Fibroblast of upper back skin (primary cell): ENCODE measurements around the gene ANO9.
A peak's percentile ranks its signal among the peaks of the same experiment; 100 is the strongest.
"Not testable (repeated sequence)": the region's sequence is repeated elsewhere in the genome, so short reads cannot be mapped to it uniquely, and the experiment has no call there.

ENCODE experiments used
- DNase-seq: peaks from one replicate; pipeline ENCODE4 v3.0.0-alpha.2; 2013

ANO9 gene

DNA sequence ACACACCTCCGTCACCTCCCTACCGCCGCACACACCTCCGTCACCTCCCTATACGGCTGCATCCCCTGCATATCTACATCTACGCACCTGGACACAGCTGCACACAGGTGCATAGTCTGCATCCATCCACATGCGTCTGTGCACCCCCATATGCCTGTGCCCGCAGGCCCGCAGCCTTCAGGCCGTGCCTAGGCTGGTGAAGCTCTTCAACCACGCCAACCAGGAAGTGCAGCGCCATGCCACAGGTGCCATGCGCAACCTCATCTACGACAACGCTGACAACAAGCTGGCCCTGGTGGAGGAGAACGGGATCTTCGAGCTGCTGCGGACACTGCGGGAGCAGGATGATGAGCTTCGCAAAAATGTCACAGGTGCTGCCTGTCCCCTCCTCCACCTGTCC, 43.0 kb downstream of the ANO9 start:
- no peak for DNase-seq

DNA sequence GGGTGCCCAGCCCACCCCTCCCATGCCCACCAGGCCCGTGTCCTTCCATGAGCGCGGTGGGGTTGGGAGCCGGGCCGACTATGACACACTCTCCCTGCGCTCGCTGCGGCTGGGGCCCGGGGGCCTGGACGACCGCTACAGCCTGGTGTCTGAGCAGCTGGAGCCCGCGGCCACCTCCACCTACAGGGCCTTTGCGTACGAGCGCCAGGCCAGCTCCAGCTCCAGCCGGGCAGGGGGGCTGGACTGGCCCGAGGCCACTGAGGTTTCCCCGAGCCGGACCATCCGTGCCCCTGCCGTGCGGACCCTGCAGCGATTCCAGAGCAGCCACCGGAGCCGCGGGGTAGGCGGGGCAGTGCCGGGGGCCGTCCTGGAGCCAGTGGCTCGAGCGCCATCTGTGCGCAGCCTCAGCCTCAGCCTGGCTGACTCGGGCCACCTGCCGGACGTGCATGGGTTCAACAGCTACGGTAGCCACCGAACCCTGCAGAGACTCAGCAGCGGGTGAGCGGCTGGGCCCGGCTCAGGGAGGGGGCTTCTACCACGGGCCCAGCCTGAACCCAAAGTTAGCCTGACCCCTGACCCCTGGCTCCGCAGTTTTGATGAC, 44.8 kb downstream of the ANO9 start:
- peak; percentile 56 for DNase-seq

DNA sequence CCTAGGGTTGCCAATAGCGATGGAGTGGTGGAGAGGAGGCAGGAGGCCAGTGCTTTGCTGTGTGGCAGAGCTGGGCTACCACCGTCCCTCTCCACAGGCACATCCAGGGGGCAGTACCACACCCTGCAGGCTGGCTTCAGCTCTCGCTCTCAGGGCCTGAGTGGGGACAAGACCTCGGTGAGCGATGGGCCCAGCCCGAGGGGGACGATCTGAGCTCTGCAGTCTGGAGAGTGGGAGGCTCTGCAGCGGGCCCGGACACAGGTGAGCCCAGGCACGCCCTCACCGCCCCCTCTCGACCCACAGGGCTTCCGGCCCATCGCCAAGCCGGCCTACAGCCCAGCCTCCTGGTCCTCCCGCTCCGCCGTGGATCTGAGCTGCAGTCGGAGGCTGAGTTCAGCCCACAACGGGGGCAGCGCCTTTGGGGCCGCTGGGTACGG, 45.3 kb downstream of the ANO9 start:
- peak; percentile 21 for DNase-seq

DNA sequence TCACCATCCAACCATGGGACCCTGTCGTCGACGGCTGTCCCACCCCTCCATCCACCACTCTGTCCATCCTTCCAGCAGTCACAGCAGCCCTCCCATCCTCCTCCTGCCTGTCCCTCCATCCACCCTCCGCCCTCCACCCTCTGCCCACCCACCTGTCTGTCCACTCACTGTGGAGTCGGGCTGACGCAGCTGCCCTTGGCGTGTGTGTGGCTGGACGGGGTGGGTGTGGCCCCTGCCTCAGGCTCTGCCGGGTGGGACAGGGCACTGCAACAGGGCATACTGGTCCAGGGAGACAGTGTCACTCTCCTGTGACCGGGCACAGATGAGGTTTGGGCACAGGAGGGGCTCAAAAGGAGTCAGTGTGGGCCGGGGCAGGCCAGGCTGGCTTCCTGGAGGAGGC, 45.9 kb downstream of the ANO9 start:
- DNase-seq = no peak

DNA sequence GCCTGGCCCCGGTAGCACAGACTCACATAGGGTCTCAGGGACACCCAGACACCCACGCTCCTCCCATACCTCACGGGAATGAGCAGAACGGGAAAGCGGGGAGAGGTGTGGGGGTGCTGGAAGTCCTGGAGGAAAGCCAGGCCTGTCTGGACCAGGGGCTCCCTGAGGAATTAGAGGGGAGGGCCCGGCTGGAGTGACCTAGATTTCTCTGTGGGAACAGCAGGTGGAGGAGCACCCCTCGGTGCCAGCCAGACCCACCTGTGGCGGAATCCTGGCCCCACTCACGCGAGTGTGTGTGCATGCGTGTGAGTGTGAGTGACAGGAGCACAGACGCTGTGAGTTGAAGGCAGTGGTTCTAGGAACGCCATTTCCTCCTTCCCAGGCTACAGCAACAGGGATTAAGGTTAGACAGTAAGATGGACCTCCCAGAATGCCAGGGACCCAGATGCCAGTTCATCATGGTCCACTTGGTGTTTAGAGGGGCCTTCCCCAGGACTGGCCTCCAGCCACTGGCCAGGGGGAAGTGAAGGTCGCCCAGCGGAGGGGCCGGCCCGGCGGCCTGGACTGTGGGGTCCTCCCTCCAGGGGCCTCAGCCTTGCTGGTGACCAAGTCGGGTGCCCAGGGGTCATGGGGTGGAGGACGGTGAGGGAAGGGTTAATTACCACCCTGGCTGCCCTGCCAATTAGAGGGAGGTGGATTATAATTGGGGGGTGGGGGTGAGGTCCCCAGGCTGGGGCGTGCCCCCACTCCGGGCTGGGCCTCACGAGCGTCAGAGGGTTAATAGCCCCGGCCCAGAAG, 46.8 kb downstream of the ANO9 start:
- DNase-seq = no peak

DNA sequence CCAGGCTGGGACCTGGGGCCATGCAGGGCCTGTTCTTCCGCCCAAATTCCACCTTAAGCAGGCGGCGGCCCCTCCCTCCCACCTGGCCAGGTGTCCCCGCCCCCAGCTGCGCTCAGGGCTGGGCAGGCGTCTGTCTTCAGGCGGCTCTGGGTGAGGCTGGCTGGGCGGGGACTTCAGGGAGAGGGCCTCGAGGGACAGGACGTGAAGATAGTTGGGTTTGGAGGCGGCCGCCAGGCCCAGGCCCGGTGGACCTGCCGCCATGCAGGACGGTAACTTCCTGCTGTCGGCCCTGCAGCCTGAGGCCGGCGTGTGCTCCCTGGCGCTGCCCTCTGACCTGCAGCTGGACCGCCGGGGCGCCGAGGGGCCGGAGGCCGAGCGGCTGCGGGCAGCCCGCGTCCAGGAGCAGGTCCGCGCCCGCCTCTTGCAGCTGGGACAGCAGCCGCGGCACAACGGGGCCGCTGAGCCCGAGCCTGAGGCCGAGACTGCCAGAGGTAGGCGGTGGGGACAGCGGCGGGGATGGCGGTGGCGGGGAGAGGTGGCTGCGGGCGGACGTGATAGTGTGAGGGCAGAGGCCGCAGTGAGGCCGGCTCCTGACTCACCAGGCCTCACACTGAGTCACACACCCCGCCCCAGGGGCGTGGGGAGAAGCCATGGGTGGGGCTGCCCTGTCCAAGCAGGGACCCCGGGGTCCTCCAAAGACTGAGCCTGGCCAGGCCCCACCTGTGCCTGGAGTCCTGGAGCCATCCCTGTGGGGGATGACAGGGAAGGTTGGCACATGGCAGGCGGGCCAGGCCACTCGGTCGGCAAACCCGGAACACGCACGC, 47.6 kb downstream of the ANO9 start, which contains the start of gene PKP3:
PKP3 (plus strand) TSS at position 176 of the 824 bp plus-strand sequence; CDS start at position 260, 84 bp downstream.
- DNase-seq = peak; percentile 43

DNA sequence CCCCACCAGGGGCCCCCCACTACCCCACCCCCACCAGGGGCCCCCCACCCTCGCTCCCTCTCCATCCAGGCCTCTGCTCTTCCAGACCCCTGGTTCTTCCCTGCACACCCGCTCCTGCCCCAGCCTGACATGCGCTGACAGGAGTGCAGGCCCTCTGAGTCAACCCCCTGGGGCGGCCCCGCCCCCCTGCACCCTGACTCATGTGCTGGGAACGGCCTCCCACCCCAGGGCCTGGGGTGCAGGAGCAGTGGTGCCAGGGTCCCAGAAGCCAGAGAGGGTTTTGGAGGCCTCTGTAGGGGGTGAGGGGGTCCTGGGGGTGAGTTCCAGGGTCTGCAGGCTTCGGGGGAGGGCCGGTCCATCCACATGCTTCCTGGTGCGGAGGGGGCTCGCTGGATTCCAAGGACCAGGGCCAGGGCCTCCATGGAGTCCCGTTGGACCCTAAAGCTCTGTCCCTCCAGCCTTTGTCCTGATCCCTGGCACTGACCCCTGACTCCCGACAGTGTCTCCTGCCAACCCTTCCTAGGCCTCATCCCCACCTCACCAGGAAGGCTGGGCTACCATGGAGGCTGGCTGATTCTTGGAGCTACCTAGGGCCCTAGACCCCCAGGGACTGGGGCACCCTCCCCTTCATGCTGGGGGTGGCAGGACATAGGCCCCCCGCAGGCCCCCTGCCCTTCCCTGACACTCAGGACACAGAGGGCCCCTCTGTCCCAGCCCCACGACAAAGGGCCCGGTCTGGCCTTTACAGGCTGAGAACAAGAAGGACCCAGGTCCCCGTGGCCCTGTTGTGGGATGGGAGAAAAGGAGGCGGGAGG, 48.4 kb downstream of the ANO9 start:
- DNase-seq = peak; percentile 84

DNA sequence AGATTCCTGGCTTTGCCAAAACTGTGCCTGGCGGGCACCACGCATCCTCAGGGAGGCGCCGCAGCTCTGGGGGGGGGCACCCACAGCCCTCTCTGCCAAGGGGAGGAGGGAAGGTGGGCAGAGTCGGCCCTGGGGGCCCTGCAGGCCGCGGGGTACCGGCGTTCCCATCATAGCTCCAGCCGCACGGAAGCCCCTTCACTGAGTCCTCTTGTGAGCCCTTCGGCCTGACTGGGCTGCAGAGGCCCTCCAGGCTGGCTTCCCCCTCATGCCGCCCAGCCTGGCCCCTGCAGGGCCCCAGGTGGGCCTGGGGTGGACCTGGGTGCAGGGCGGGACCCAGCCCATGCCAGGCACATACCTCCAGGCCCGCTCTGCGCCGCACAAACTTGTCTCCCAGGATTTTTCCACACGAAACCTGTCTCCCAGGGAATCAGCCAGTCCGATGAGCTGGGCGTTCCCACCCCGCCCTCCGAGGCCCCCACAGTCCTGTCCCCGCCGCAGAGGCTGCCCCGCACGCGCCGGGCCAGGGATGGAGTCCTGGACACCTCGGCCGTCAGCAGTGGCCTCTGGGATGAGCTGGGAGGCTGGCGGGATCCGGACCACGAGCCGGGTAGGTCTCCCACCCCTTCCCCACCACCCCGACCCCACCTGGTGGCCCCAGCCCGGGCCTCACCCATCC, 49.6 kb downstream of the ANO9 start:
- no peak for DNase-seq

DNA sequence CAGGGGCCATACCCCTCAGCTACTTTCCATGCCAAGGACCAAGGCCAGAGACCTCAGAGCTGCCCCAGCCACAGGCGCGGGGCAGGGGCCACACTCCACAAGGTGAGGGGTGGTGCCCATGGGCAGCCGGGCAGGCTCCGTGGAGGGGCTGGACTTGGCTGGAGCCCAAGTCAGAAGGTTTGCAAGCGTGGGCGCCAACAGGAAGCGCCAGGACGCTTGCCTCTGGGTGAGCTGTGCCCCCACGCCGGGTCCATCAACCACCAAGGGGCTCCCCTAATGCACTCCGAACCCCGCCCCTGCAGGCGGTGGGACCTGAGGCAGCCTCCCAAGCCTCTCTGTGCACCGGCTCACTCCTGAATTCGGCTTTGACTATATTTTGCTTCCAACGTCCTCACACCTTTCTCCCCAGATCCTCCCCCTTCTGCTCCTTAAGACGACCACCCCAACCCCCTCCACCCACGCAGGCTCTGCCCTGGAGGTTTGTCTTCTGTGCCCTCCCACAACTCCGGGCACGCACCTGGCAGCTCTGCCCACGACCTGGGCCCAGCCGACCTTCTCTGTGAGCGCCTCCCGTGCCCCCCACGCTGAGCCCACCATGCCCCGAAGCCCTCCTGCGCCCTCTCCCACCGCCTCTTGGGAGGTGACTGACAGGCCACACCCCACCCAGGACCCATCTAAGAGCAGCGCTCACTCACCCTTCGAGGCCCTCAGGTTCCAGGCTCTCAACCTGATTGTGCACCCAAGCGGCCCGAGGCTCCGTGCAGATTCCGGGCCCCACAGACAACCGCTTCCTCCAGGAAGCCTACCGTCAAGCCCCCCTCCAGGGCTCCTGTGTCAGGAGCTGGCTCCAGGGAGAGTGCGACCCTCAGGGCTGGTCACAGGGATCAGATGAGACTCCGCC, 50.4 kb downstream of the ANO9 start:
- no peak for DNase-seq

DNA sequence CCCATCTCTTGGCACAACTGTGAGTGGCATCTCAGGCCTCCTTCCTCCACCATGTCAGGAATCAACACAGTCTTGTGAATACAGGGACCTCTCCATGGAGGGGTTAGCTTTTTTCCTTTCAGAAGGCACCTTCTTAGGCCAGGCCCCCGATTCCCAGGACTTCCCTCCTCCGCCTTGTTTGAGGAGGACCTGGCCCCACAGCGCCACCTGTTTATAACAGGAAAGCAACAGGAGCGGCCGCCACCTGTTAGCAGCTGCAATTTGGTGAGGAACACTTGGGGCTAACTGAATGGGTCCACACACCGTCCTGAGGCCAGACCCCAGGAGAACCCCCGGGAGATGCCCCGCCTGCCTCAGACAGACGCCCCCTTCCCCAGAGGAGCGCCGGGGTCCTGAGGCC, 51.6 kb downstream of the ANO9 start:
- no peak for DNase-seq

DNA sequence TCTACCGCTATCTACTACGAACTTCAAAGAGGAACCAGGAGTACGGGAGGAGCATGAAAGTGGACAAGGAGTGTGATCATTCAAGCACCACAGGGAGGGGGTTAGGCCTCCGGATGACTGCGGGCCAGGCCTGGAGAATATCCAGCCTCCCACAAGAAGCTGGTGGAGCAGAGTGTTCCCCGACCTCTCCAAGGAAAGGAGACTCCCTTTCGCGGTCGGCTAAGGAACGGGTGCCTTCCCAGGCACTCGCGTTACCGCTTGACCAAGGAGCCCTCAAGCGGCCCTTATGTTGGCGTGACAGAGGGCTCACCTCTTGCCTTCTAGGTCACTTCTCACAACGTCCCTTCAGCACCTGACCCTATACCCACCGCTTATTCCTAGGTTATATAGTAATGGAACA, 52.4 kb downstream of the ANO9 start:
- DNase-seq = not testable (repeated sequence)

DNA sequence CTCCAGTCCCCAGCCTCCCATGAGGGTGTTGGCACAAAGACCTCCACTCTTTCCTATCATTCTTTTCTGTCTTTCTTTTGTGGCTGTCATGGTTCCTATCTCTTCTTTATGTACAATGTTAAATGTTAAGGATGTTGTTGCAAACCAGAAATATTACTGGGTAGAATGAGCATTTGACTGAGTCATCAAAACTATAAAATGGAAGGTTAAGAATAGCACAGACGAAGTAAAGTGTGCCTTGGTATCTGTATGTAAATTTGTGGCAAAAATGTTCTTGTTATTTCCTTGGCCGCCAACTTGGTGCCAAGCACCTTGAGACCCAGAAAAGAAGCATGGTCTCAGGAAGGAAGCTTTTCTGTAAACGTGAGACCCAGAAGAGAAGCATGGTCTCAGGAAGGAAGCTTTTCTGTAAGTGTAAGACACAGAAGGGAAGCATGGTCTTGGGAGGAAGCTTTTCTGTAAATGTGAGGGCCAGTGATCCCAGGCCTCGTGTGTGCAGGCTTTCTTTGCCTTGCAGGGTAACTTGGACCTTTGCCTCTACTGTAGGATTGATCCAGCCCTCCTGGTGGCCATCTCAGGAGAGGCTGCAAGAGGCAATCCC, 54.5 kb downstream of the ANO9 start:
- DNase-seq = no peak

DNA sequence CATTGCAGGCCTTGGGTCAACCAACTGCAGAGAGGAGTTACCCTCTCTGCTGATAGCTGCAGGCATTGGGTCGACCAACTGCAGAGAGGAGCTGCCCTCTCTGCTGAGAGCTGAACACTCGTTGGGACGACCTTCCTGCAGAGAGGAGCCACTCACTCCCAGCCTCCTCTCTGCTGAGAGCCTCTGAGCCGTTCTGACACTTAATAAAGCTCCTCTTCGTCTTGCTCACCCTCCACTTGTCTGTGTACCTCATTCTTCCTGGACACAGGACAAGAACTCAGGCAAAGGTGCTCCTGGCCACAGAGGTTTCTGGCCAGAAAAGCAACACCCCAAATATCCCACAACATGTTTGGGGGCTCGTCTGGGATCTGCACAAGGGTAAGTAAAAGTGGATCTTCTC, 55.3 kb downstream of the ANO9 start:
- no peak for DNase-seq

DNA sequence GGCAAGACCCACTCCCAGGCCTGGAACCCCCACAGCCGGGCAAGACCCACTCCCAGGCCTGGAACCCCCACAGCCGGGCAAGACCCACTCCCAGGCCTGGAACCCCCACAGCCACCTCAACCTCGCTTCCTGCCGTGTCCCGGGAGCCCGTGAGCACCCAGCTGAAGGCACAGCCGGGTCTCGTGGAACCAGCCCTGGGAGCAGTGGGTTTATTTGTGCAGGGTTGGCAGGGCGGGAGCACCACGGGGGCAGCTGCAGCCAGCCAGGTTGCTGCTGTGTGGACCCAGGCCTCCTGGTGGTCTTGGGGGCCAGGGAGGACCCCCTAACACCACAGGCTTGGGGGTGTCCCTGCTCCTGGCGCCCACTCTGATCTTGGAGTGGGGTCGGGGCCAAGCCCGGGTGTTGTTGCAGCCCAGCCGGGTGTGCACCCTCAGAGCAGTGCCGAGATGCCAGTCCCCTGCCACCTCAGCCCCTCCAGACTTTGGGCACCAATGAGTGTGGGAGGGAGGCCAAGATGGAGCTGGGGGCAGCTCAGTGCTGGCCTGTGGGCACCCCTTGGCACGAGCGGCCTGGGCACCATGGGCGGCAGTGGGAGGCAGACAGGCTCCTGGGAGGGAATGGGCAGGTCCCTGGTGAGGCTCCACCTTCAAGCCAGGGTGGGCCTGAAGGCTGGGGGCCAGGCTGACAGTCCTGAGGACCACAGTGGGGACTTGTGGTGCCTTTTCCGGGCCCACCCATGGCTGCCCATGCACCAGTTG, 56.0 kb downstream of the ANO9 start:
- DNase-seq = no peak

DNA sequence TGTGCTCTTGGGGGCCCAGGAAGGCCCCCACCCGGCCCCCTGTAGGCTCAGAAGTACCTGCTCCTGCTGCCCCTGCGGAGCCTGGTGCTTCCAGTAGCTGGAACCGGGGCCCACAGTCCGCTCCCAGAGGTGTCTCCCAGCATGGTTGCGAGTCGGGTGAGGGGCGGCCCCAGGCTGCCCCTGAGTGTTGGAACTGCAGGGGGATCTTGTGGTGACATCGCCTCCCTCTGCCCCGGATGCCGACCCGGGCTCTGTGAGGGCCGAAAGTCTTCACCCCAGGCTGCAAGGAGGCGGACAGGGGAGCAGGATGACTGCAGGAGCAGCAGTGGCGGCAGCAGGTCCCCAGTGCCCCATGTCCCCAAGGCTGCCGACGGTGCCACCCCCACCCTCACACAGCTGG, 57.3 kb downstream of the ANO9 start:
- DNase-seq = no peak

DNA sequence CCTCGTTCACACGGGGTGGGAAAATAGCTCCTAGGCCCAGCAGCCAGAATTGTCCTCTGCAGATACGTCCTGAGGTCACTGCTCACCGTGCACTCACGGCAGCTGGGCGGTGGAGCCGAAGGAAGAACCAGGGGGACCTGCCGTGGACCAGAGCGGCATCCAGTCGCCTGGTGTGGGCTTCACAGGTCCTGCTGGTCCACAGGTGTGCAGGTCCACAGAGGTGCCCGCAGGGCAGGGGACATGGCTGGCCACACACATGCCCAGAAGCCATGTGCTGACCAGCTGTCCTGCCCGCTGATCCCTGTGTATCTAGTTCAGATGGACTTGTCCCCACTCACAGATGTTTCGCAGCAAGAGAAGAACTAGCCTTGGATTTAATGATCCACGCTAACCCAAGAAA, 58.4 kb downstream of the ANO9 start:
- DNase-seq = no peak

DNA sequence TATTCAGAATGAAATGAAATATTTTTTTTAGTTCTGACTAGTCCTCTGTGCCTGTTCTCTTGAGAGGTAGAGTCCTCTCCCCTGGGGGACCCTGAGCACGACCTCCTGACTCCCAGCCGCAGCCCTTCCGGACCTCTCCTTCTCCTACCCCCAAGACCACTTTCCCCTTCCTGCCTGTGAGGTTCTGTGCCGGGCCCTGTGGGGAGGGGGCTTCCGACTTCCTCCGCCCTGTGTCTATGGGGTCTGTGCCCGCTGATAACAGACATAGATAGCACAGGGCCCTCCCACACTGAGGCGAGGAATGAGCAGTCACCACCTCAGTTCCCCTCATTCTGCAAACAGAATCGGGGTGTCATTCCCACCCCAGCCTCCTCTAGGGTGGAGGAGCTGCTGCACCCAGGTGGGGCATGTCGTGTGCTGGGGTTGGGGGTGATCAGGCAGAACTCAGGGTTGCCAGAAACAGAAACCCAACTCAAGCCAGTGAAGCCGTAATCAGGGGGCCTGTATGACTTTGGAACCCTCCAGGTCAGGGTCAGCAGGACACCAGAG, 59.7 kb downstream of the ANO9 start:
- DNase-seq = no peak

DNA sequence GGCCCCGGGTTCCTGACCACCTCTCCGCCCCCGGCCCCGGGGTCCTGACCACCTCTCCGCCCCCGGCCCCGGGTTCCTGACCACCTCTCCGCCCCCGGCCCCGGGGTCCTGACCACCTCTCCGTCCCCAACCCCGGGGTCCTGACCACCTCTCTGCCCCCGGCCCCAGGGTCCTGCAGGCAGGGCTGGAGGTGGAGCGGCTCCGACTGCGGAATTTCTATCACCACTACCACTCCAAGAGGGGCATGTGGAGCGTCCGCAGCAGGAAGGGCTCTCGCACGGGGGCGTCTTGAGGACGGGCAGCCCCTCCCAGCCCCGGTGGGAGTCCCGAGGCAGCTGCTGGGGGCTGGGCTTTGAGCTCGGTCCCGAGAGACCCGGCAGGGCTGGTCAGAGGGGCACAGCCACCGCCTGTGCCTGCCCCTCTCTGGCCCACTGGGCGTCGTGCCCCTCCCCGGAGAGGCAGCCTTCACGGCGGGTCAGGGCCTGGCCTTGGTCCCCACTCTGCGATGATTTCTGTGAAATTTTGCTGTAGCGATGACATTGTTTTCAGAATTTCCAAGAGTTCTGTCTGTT, 60.2 kb downstream of the ANO9 start:
- no peak for DNase-seq

DNA sequence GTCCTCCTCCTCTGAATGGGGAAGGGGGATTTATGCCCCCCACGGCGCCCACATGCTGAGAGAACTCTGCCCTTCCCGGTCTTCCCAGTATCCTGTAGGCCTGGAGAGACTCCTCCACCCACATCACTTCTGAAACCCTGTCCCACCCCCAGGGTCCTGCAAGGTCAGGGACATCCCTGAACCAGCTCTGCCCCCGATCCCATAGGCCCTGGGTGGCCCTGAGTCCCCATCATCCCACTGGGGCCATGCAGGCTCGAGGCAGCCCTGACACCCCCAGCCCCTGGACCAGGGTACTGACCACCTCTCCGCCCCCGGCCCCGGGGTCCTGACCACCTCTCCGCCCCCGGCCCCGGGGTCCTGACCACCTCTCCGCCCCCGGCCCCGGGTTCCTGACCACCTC, 60.8 kb downstream of the ANO9 start:
- DNase-seq = no peak
